ENCODE results near the gene KMT2D.

DNA sequence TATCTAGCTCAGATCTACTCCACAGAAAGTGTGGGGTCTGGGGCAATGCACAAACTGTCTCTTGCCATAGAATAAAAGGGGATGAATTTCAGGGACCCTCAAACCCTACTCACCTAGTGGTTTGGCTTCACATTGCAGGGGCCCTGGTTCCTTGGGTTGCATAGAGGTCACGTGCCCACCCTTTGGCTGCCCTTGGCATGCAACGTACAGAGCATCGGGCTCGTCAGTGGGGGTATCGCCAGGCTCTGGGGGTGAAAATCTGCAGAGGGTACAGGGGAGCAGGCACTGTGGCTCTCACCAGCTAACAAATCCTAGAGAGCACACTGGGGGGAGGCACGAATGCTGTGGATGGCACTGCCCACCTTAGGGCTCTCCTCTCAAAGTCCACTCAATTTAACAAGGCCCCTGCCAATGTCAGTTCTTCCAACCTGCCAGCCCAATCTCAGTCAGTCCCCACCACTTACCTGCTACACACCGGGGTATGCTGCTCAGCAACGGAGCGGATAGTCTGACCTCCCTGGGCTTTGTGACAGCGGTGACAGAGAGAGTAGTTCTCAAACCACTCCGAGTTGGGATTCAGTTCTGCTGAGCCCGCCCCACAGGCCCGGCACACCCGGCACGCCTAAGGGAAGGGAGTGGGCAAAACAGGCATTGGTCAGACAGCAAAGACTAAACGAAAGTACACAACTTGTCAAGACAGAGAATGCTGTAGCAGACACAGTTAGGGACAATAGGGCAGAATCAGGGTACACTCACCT is 8.0 kb downstream of the KMT2D start:
- TF ChIP-seq POLR2AphosphoS5 (IDR thresholded peaks at IDR 0.05; ENCODE audit: low read depth, low read length) (no peak), POLR2A (IDR thresholded peaks at IDR 0.05; ENCODE audit: low read depth, low read length) (no peak), TAF1 (IDR thresholded peaks at IDR 0.05; ENCODE audit: borderline replicate concordance, low read depth, low read length) (no peak)

Measured in GM12892 (cell line).